Measurements from ENCODE around the gene WDR88. TPM values are rescaled to one million over a fixed set of nuclear protein-coding genes. Genes with fewer than 3 reads are reported as not detected.
"Not testable (repeated sequence)": the region's sequence is repeated elsewhere in the genome, so short reads cannot be mapped to it uniquely, and the experiment has no call there.

The WDR88 gene
- total and polyA plus RNA-seq, 8 donors: not detected

DNA sequence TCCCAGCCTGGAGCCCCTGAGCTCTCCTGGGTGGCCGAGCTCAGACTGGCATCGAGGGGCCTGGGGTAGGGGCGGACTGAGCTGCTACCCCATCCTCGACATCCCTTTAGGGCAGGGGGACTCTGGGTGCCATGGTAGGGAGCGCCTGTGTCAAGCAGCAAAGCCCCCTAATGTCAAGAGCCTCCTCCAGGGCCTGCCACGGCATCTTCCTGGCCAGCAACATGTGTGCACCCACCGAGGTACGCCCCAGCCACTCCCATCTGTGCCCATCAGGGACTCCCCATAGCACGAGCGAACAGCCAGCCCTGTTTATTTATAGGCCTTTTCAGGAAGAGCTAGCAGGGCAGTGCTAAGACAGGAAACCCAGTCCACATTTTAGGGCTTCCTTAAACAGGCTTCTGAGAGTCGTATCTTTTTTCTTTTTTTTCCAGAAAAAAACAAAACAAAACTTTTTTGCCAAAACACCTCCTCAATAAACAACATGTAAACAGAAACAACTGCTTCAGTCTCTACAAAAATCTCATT is 76.5 kb downstream of the WDR88 start:
- no peak overlapping the region for H3K4me3 ChIP-seq
- no peak for TF ChIP-seq POLR2A (IDR thresholded peaks at IDR 0.05)
- TF ChIP-seq EP300 (IDR thresholded peaks at IDR 0.05): no peak
- TF ChIP-seq, protein P1, sequence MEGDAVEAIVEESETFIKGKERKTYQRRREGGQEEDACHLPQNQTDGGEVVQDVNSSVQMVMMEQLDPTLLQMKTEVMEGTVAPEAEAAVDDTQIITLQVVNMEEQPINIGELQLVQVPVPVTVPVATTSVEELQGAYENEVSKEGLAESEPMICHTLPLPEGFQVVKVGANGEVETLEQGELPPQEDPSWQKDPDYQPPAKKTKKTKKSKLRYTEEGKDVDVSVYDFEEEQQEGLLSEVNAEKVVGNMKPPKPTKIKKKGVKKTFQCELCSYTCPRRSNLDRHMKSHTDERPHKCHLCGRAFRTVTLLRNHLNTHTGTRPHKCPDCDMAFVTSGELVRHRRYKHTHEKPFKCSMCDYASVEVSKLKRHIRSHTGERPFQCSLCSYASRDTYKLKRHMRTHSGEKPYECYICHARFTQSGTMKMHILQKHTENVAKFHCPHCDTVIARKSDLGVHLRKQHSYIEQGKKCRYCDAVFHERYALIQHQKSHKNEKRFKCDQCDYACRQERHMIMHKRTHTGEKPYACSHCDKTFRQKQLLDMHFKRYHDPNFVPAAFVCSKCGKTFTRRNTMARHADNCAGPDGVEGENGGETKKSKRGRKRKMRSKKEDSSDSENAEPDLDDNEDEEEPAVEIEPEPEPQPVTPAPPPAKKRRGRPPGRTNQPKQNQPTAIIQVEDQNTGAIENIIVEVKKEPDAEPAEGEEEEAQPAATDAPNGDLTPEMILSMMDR (IDR thresholded peaks at IDR 0.05): no peak
- no peak for TF ChIP-seq POLR2AphosphoS5 (IDR thresholded peaks at IDR 0.05)
- WGBS, 5 donors: 60 to 81% (median 72%) methylated on average over 11 of the region's 11 CpGs
- no peaks in the 10 kb centered on the region for H3K4me1 ChIP-seq
- no peak for DNase-seq
- no peak overlapping the region for H3K27ac ChIP-seq
- intact Hi-C loops (cut with DNase I; ENCODE audit: low total_unique reads): no loop called here
- H3K27me3 ChIP-seq: no peaks in the 10 kb centered on the region
- H3K36me3 ChIP-seq: peaks cover 0 to 45% (median 39%) of the 10 kb centered on the region in 4 donors
- H3K9me3 ChIP-seq: no peaks in the 10 kb centered on the region

DNA sequence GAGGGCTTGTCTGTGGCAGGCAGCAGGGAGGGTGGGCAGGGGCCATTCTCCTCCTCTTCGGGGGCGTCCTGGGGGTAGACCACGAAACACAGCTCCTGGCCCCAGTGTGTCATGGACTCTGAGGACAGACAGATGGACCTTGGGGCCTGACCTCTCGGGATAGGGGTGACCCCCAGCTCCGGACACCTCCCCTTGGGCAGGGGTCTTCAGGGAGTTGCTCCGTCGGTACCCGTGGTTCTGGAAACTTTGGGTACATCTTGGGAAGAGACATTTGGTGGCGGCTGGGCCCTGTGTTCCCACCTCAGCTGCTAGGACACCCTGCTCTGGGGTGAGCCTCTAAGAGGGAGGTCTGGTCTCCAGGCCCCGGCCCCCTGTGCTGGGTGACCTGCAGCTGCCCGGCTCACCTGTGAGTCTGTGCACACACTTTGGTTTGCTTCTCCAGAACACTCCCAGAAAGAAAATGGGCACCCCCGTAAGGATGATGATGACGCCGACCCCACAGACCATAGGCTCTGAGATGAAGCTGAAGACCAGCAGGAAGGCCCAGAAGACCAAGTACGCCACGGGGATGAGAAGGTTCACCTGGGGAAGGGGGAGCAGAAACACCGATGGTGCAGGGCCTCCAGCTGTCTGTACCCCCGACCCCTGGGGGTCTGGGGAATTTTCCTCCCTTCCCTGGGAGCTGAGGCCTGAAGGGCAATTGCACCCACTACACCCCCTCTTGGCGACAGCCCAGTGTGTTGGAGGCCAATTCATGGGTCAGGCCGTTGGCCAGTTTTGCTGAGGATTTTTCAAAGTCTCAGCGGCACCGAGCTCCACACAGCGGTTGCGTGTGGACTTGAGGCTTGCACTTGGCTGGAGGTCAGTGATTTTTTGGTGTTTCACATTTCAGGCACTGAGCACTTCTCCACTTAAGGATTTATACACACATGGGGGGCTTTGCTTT is 77.3 kb downstream of the WDR88 start:
- H3K4me3 ChIP-seq: no peak overlapping the region
- no peak for DNase-seq
- no peak overlapping the region for H3K27ac ChIP-seq
- intact Hi-C loops (cut with DNase I; ENCODE audit: low total_unique reads): no loop called here
- 82 to 88% (median 86%) methylated on average over 18 to 24 of the region's 24 CpGs for WGBS, 5 donors
- peaks cover 0 to 38% (median 33%) of the 10 kb centered on the region in 4 donors for H3K36me3 ChIP-seq
- no peaks in the 10 kb centered on the region for H3K27me3 ChIP-seq
- H3K4me1 ChIP-seq: no peaks in the 10 kb centered on the region
- TF ChIP-seq POLR2AphosphoS5 (IDR thresholded peaks at IDR 0.05) (no peak), EP300 (IDR thresholded peaks at IDR 0.05) (no peak), POLR2A (IDR thresholded peaks at IDR 0.05) (no peak)
- TF ChIP-seq, protein P1 (IDR thresholded peaks at IDR 0.05): no peak
- H3K9me3 ChIP-seq: no peaks in the 10 kb centered on the region

DNA sequence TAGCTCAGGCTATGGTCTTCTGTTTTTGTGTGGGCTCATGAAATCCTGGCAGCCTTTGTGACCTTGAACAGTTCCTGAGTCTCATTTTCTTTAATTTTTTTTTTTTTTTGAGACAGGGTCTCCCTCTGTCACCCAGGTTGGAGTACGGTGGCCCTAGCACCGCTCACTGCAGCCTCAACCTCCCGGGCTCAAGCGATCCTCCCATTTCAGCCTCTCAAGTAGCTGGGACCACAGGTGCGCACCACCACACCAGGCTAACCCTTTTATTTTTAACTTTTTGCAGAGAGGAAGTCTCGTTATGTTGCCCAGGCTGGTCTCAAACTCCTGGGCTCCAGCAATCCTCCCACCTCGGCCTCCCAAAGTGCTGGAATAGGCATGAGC is 77.9 kb downstream of the WDR88 start:
- H3K9me3 ChIP-seq; H3K27ac ChIP-seq; H3K27me3 ChIP-seq; H3K4me3 ChIP-seq; intact Hi-C loops (cut with DNase I; ENCODE audit: low total_unique reads); H3K4me1 ChIP-seq; DNase-seq: not testable (repeated sequence)
- WGBS, 5 donors: 95 to 99% (median 96%) methylated on average over 7 of the region's 7 CpGs
- peaks cover 0 to 31% (median 26%) of the 10 kb centered on the region in 4 donors for H3K36me3 ChIP-seq

DNA sequence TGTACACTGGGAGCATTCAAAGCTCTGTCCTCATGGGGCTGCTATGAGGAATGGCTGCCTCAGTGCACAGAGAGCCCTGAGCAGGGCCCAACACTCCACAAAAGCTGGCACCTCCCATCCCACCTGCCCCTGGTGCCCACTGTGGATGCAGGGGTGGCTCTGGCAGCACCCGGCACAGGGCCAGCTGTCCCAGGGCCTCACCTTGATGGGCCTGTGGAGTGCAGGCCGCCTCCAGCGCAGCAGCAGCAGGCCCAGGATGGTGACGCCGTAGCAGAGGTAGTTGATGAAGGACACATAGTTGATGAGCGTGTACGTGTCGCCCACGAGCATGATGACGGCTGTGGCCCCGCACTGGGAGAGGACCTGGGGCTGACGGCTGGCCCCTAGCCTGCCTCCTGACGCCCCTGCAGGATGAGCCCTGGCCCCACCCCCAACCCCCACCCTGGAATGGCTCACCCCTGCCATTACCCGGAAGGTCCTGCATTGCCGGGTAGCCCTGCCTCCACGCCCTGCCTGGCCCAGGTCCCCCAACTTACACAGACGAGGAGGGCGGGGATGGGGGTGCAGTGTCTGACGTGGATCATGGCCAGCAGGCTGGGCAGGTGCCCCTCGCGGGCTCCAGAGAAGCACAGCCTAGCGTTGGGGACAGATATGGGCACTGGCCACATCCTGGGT is 78.5 kb downstream of the WDR88 start:
- Histone ChIP-seq H3K27me3 (no peaks in the 10 kb centered on the region), H3K36me3 (peaks cover 0 to 26% (median 21%) of the 10 kb centered on the region in 4 donors), H3K4me3 (no peak overlapping the region), H3K4me1 (no peaks in the 10 kb centered on the region), H3K27ac (no peak overlapping the region), H3K9me3 (no peaks in the 10 kb centered on the region)
- intact Hi-C loops (cut with DNase I; ENCODE audit: low total_unique reads): no loop called here
- DNase-seq: no peak
- WGBS, 5 donors: 84 to 93% (median 86%) methylated on average over 7 to 22 of the region's 22 CpGs
- TF ChIP-seq EP300 (IDR thresholded peaks at IDR 0.05) (no peak), POLR2AphosphoS5 (IDR thresholded peaks at IDR 0.05) (no peak), POLR2A (IDR thresholded peaks at IDR 0.05) (no peak)
- TF ChIP-seq, protein P1 (IDR thresholded peaks at IDR 0.05): no peak
